MM.1S (cell line): ENCODE data around the gene CALML3.

Source experiments
- EZH2phosphoT487 ChIP-seq: fragments of 300-600 bp; sonication (generic); IDR thresholded peaks from 2 replicates; pipeline ENCODE4 v1.6.1; 2018; ENCODE audit warnings: antibody characterized with exemption, low read length
- TF ChIP-seq, protein P1 (sequence below): fragments of 300-600 bp; sonication (generic); IDR thresholded peaks from 2 replicates; pipeline ENCODE4 v1.5.1; 2016; ENCODE audit warnings: antibody characterized with exemption, low read length, mixed read lengths

- TF ChIP-seq EZH2phosphoT487, result no peak
- TF ChIP-seq, protein P1, sequence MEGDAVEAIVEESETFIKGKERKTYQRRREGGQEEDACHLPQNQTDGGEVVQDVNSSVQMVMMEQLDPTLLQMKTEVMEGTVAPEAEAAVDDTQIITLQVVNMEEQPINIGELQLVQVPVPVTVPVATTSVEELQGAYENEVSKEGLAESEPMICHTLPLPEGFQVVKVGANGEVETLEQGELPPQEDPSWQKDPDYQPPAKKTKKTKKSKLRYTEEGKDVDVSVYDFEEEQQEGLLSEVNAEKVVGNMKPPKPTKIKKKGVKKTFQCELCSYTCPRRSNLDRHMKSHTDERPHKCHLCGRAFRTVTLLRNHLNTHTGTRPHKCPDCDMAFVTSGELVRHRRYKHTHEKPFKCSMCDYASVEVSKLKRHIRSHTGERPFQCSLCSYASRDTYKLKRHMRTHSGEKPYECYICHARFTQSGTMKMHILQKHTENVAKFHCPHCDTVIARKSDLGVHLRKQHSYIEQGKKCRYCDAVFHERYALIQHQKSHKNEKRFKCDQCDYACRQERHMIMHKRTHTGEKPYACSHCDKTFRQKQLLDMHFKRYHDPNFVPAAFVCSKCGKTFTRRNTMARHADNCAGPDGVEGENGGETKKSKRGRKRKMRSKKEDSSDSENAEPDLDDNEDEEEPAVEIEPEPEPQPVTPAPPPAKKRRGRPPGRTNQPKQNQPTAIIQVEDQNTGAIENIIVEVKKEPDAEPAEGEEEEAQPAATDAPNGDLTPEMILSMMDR, result no peak
Measured at GRCh38 chr10:5484205-5484604, 40.6 kb upstream of the CALML3 start.
